PC-9 (cell line): ENCODE measurements around the gene SSTR3. TPM values are rescaled to one million over a fixed set of nuclear protein-coding genes. Genes with fewer than 3 reads are reported as not detected.

Experiments used
- BruUV-seq: library from RNA; stranded (reverse); fragments of 400-500 nt; replicated peaks from 2 replicates; lab custom pipeline; 2021; lab: Mats Ljungman, UMichigan
- CTCF ChIA-PET: fragments of 300-600 bp; sonication (Branson Sonifier 250); formaldehyde crosslinking; loops from one replicate; lab custom pipeline; 2022; ENCODE audit warnings: antibody characterized with exemption; lab: Charles Lee
- POLR2A ChIA-PET: fragments of 300-600 bp; sonication (Branson Sonifier 250); formaldehyde crosslinking; loops from one replicate; lab custom pipeline; 2022; ENCODE audit warnings: antibody characterized with exemption; ENCODE audit not compliant: unreplicated experiment; lab: Charles Lee
- DNase-seq, 2 experiments: peaks; one replicate each; pipeline versions ENCODE4 v3.0.0 to v3.0.0-alpha.2; 2015 to 2022; ENCODE audit warnings: mixed read lengths in 1 of 2
- H2AFZ ChIP-seq: fragments of 200-600 bp; sonication (generic); 2 replicates; pipeline ENCODE4 v1.8.1; 2017; ENCODE audit warnings: antibody characterized with exemption
- H3F3A ChIP-seq: fragments of 200-600 bp; sonication (generic); 2 replicates; pipeline ENCODE4 v1.8.1; 2017; ENCODE audit warnings: antibody characterized with exemption, mild to moderate bottlenecking, low read depth; ENCODE audit not compliant: insufficient read depth
- H3K27ac ChIP-seq: fragments of 200-600 bp; sonication (generic); 2 replicates; pipeline ENCODE4 v1.6.1; 2016; ENCODE audit warnings: mixed run types
- H3K27me3 ChIP-seq: fragments of 200-600 bp; sonication (generic); 2 replicates; pipeline ENCODE4 v1.6.1; 2016; ENCODE audit warnings: low read depth, mixed run types; ENCODE audit not compliant: insufficient read depth
- H3K36me3 ChIP-seq: fragments of 200-600 bp; sonication (generic); 2 replicates; pipeline ENCODE4 v1.6.1; 2016; ENCODE audit warnings: low read depth, mixed run types
- H3K4me1 ChIP-seq: fragments of 200-600 bp; sonication (generic); replicated peaks from 2 replicates; pipeline ENCODE4 v1.6.1; 2016; ENCODE audit warnings: mixed run types; ENCODE audit not compliant: insufficient read depth
- H3K4me2 ChIP-seq: fragments of 200-600 bp; sonication (generic); 2 replicates; pipeline ENCODE4 v1.6.1; 2017; ENCODE audit warnings: mixed run types
- H3K4me3 ChIP-seq: fragments of 200-600 bp; sonication (generic); 2 replicates; pipeline ENCODE4 v1.6.1; 2016; ENCODE audit warnings: mixed run types
- H3K79me2 ChIP-seq: fragments of 200-600 bp; sonication (generic); 2 replicates; pipeline ENCODE4 v1.6.1; 2017; ENCODE audit warnings: low read depth, mixed run types
- H3K9me2 ChIP-seq: fragments of 200-600 bp; sonication (generic); 2 replicates; pipeline ENCODE4 v1.8.1; 2017; ENCODE audit warnings: mild to moderate bottlenecking; ENCODE audit not compliant: insufficient read depth
- H3K9me3 ChIP-seq: fragments of 200-600 bp; sonication (generic); 2 replicates; pipeline ENCODE4 v1.8.1; 2016; ENCODE audit warnings: low read depth; ENCODE audit not compliant: insufficient read depth
- H4K20me1 ChIP-seq: fragments of 200-600 bp; sonication (generic); 2 replicates; pipeline ENCODE4 v1.8.1; 2017; ENCODE audit not compliant: insufficient read depth
- EZH2 ChIP-seq: fragments of 200-600 bp; sonication (generic); IDR thresholded peaks from 2 replicates; pipeline ENCODE4 v1.8.0; 2017; ENCODE audit warnings: antibody characterized with exemption, low read depth
- intact Hi-C: fragments of 100-400 bp; cut with micrococcal nuclease; formaldehyde crosslinking; loops from one replicate; pipeline ENCODE4 v1.10.0; 2022; ENCODE audit not compliant: unreplicated experiment
- total RNA-seq: library from RNA; stranded (reverse); gene quantifications from 2 replicates; pipeline ENCODE4 v1.2.3, GENCODE V29; 2021
- TF ChIP-seq, protein P1 (sequence below): fragments of 200-600 bp; sonication (generic); conservative IDR thresholded peaks from 2 replicates; pipeline ENCODE4 v1.6.1; 2017; ENCODE audit warnings: mixed run types, antibody characterized with exemption, mild to moderate bottlenecking, moderate library complexity

The SSTR3 gene
- total RNA-seq, 1 experiment from 2014 or later, result not detected

DNA sequence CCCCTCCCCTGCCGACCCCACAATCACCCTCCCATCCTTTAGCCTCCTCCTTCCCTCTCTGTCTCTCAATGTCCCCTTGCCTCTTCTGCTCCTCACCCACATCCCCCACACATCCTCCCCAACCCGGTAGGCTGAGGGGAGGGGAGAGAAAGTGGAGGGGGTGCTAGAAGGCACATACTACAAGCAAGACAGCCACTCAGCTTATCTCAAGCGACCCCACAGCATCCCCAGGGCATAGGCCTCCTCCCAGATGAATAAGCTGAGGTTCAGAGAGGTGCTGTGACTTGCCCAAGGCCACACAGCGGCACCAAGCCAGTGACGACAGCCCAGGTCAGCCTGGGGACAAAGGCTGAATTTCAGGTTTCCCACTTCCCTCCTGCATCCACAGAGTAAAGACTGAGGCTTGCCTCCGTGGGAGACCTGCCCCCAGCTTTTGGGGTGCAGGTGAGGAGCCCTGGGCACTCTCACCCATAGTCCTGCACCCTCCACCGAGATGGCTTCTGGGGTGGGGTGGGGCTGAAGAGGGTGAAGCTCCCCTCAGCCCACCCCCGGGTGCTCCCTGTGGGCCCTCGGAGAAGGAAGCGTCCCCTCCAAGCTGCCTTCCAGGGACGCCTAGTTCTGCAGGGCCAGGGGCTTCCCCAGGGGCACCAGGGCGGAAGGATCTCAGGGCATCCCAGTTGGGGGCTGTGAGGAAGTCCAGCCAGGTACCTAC, 31.3 kb upstream of the SSTR3 start:
- no peaks in the 10 kb centered on the region for H3K27me3 ChIP-seq
- 0 out of 2 replicates have a peak, but pooled peaks cover 5% of the 10 kb centered on the region for H3K79me2 ChIP-seq
- peaks cover 17% of the 10 kb centered on the region for H3K4me1 ChIP-seq
- H3K27ac ChIP-seq, result no peak overlapping the region
- TF ChIP-seq EZH2, result no peak
- TF ChIP-seq, protein P1, sequence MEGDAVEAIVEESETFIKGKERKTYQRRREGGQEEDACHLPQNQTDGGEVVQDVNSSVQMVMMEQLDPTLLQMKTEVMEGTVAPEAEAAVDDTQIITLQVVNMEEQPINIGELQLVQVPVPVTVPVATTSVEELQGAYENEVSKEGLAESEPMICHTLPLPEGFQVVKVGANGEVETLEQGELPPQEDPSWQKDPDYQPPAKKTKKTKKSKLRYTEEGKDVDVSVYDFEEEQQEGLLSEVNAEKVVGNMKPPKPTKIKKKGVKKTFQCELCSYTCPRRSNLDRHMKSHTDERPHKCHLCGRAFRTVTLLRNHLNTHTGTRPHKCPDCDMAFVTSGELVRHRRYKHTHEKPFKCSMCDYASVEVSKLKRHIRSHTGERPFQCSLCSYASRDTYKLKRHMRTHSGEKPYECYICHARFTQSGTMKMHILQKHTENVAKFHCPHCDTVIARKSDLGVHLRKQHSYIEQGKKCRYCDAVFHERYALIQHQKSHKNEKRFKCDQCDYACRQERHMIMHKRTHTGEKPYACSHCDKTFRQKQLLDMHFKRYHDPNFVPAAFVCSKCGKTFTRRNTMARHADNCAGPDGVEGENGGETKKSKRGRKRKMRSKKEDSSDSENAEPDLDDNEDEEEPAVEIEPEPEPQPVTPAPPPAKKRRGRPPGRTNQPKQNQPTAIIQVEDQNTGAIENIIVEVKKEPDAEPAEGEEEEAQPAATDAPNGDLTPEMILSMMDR, result no peak
- DNase-seq, result no peak
- peak overlapping the region; percentile 81 for H2AFZ ChIP-seq
- peak overlapping the region; percentile 63 for H3K4me3 ChIP-seq
- H3K9me2 ChIP-seq, result no peaks in the 10 kb centered on the region
- no peaks in the 10 kb centered on the region for H4K20me1 ChIP-seq
- H3K9me3 ChIP-seq, result no peaks in the 10 kb centered on the region
- CTCF ChIA-PET, result interaction anchor here (0.6 to 1.7 kb wide), 3 partner anchors 14 to 45 kb away, joined by 3 to 5 read pairs (median 3); no protein-coding TSS in a partner anchor
- intact Hi-C loops, result no loop called here
- H3K4me2 ChIP-seq, result peak overlapping the region; percentile 84
- H3K36me3 ChIP-seq, result no peaks in the 10 kb centered on the region
- TSS peak; percentile 40 for BruUV-seq
- POLR2A ChIA-PET, result interaction anchor here (0.6 to 1.0 kb wide), 3 partner anchors 44 to 886 kb away, joined by 3 to 21 read pairs (median 4); no protein-coding TSS in a partner anchor
- peaks cover 20% of the 10 kb centered on the region; the same call in 1 of the 2 replicates for H3F3A ChIP-seq

DNA sequence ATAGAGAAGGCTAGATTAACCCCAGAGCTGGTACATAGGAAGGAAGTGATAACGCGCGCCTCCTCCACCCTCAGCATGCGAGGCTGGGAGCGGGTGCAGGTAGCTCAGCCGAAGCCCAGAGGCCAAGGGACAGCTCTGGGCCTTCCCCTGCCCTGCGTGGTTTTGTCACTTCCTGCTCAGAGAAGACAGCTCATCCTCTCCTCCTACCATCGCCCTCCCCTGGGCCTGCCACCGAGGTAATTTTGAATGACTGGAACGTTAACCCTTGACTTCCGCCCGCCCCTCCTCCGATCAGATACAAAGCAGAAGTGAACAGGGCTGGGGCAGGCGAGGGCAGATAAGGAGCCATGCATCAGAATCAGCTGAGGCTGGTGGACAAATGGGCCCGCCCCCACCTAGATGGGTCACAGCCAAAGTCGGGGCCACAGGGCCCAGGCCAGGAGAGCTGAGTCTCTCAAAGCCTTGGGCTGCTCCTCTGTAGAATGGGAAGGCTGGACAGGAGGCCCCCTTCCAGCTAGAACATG, 30.2 kb upstream of the SSTR3 start:
- peak in 1 of 2 experiments; percentile 49 for DNase-seq
- no peaks in the 10 kb centered on the region for H3K9me3 ChIP-seq
- H4K20me1 ChIP-seq, result no peaks in the 10 kb centered on the region
- intact Hi-C loops, result no loop called here
- H3K27me3 ChIP-seq, result no peaks in the 10 kb centered on the region
- H3K4me1 ChIP-seq, result peaks cover 17% of the 10 kb centered on the region
- TF ChIP-seq EZH2, result no peak
- TF ChIP-seq, protein P1, result no peak
- H3K27ac ChIP-seq, result no peak overlapping the region
- no peaks in the 10 kb centered on the region for H3K9me2 ChIP-seq
- BruUV-seq, result no TSS peak
- no peaks in the 10 kb centered on the region for H3K36me3 ChIP-seq
- H3F3A ChIP-seq, result peaks cover 20% of the 10 kb centered on the region; the same call in 1 of the 2 replicates
- ChIA-PET POLR2A (interaction anchor here (0.5 to 0.6 kb wide), 3 partner anchors 12 to 333 kb away, joined by 3 to 38 read pairs (median 3); no protein-coding TSS in a partner anchor), CTCF (interaction anchor here (1.4 to 1.7 kb wide), 2 partner anchors 17 to 42 kb away, joined by 4 to 5 read pairs; no protein-coding TSS in a partner anchor)
- 0 out of 2 replicates have a peak, but pooled peaks cover 5% of the 10 kb centered on the region for H3K79me2 ChIP-seq
- H2AFZ ChIP-seq, result no peak overlapping the region
- H3K4me2 ChIP-seq, result peak overlapping the region; percentile 84
- H3K4me3 ChIP-seq, result no peak overlapping the region

DNA sequence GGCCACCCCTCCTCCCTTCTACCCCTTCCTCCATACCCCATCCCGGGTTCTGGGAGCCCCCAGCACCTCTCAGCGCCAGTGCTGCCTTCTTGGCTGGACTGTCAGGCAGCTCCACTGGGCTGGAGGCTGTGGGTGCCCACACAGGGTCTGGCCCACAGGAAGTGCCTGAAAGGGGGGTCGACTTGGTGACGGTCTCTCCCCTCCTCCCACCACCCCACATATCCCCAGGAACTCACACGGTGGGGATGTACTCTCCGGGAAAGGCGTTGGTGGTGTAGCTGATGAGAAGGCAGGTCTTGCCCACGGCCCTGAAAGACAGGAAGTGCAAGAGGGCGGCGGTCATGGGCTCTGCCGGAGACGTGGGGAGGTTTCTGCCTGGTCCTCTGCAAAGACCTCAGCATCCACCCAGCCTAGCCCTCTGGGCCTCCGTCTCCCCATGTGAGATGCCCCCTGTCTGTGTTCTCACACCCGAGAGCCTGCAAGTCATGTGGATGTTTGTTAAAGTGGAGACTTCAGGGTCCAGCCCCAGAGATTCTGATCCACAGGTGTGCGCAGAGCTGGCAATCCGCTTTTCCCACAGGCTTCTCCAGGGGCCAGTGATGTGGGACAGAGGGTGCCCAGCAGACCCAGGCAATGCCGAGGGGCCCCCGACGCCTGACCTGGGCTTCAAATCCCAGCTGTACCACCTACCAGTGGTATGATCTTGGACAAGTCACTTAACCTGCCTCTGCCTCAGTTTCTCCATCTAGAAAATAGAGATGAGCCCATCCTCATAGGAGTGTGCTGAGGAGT, 29.3 kb upstream of the SSTR3 start:
- intact Hi-C loops, result no loop called here
- POLR2A ChIA-PET, result interaction anchor here (0.5 to 0.6 kb wide), 3 partner anchors 13 to 334 kb away, joined by 3 to 38 read pairs (median 3); no protein-coding TSS in a partner anchor
- no peaks in the 10 kb centered on the region for H3K36me3 ChIP-seq
- H3K4me1 ChIP-seq, result peaks cover 17% of the 10 kb centered on the region
- CTCF ChIA-PET, result interaction anchor here (1.4 kb wide), 1 partner anchor 18 kb away, joined by 4 read pairs; no protein-coding TSS in a partner anchor
- BruUV-seq, result no TSS peak
- peaks cover 18% of the 10 kb centered on the region; the same call in 1 of the 2 replicates for H3F3A ChIP-seq
- H3K27ac ChIP-seq, result no peak overlapping the region
- no peak overlapping the region for H3K4me2 ChIP-seq
- H2AFZ ChIP-seq, result no peak overlapping the region
- TF ChIP-seq, protein P1, result no peak
- no peak for TF ChIP-seq EZH2
- H3K9me2 ChIP-seq, result no peaks in the 10 kb centered on the region
- no peaks in the 10 kb centered on the region for H3K27me3 ChIP-seq
- 0 out of 2 replicates have a peak, but pooled peaks cover 5% of the 10 kb centered on the region for H3K79me2 ChIP-seq
- H3K9me3 ChIP-seq, result no peaks in the 10 kb centered on the region
- no peaks in the 10 kb centered on the region for H4K20me1 ChIP-seq
- DNase-seq, result no peak
- H3K4me3 ChIP-seq, result no peak overlapping the region
